HEK293 (cell line): Measurements from ENCODE around the gene MUC13.

Experiments
- CTCF ChIA-PET: fragments of 350-600 bp; formaldehyde crosslinking; extraction: SDS; loops from one replicate; lab custom pipeline; 2021; ENCODE audit warnings: antibody characterized with exemption; lab: Yijun Ruan, JAX
- POLR2A ChIA-PET: fragments of 300-600 bp; formaldehyde crosslinking; extraction: SDS; loops from one replicate; lab custom pipeline; 2020; ENCODE audit warnings: antibody characterized with exemption, inconsistent platforms; lab: Yijun Ruan, JAX
- H3K27ac ChIP-seq: fragments of 200-500 bp; sonication (Bioruptor generic); 2 replicates; pipeline ENCODE4 v1.5.1; 2014; ENCODE audit warnings: low read depth, low read length, control low read depth, inconsistent platforms; ENCODE audit errors: extremely low read depth
- H3K36me3 ChIP-seq, 2 experiments: fragments of 200-500 bp in 1 of 2; sonication (Bioruptor generic) in 1 of 2; 1 replicate in 1 of 2; 2 replicates in 1 of 2; pipeline ENCODE4 v1.5.1; 2014 to 2017; ENCODE audit warnings: inconsistent platforms in 2 of 2, low read length in 2 of 2; ENCODE audit not compliant: control insufficient read depth in 2 of 2, insufficient read depth in 1 of 2
- H3K4me1 ChIP-seq: fragments of 200-500 bp; sonication (Bioruptor generic); 2 replicates; pipeline ENCODE4 v1.5.1; 2014; ENCODE audit warnings: mild to moderate bottlenecking, low read length, inconsistent platforms; ENCODE audit not compliant: control insufficient read depth, insufficient read depth
- H3K4me3 ChIP-seq: 2 replicates; pipeline ENCODE4 v1.5.1; 2011; ENCODE audit warnings: low read depth, mild to moderate bottlenecking, control low read depth, low read length, moderate library complexity
- H3K9me3 ChIP-seq: fragments of 200-500 bp; sonication (Bioruptor generic); 2 replicates; pipeline ENCODE4 v1.5.1; 2014; ENCODE audit warnings: low read depth, low read length, inconsistent platforms; ENCODE audit not compliant: control insufficient read depth, insufficient read depth
- SCRT2 ChIP-seq: fragments of 450-650 bp; formaldehyde crosslinking; IDR thresholded peaks from 2 replicates; pipeline ENCODE4 v1.5.1; 2016; ENCODE audit warnings: missing biosample characterization, missing genetic modification characterization
- ZEB2 ChIP-seq: fragments of 450-650 bp; formaldehyde crosslinking; IDR thresholded peaks from 2 replicates; pipeline ENCODE4 v1.5.1; 2016; ENCODE audit warnings: missing biosample characterization, missing genetic modification characterization
- ZNF24 ChIP-seq: fragments of 450-650 bp; formaldehyde crosslinking; IDR thresholded peaks from 2 replicates; pipeline ENCODE4 v1.5.1; 2016; ENCODE audit warnings: missing biosample characterization, missing genetic modification characterization
- ZNF530 ChIP-seq: fragments of 450-650 bp; formaldehyde crosslinking; IDR thresholded peaks from 2 replicates; pipeline ENCODE4 v1.5.1; 2016; ENCODE audit warnings: low read depth, missing biosample characterization, missing genetic modification characterization
- ZNF658 ChIP-seq: fragments of 450-650 bp; formaldehyde crosslinking; IDR thresholded peaks from 2 replicates; pipeline ENCODE4; 2016; ENCODE audit warnings: missing biosample characterization, missing genetic modification characterization
- ZNF701 ChIP-seq: fragments of 450-650 bp; formaldehyde crosslinking; IDR thresholded peaks from 2 replicates; pipeline ENCODE4 v1.5.1; 2016; ENCODE audit warnings: missing biosample characterization, missing genetic modification characterization
- TF ChIP-seq, protein P1 (sequence below): fragments of 450-650 bp; formaldehyde crosslinking; IDR thresholded peaks from 2 replicates; pipeline ENCODE4 v1.5.1; 2016; ENCODE audit warnings: missing biosample characterization, missing genetic modification characterization
- TF ChIP-seq, protein P2 (sequence below): fragments of 450-650 bp; formaldehyde crosslinking; IDR thresholded peaks from 2 replicates; pipeline ENCODE4 v1.5.1; 2017; ENCODE audit warnings: missing biosample characterization, mild to moderate bottlenecking, missing genetic modification characterization, moderate library complexity
- TF ChIP-seq, protein P3 (sequence below): fragments of 450-650 bp; formaldehyde crosslinking; IDR thresholded peaks from 2 replicates; pipeline ENCODE4 v1.5.0; 2017; ENCODE audit warnings: missing biosample characterization, missing genetic modification characterization, borderline replicate concordance
- TF ChIP-seq, protein P4 (sequence below): fragments of 450-650 bp; formaldehyde crosslinking; IDR thresholded peaks from 2 replicates; pipeline ENCODE4 v1.5.1; 2016; ENCODE audit warnings: missing biosample characterization, missing genetic modification characterization
- TF ChIP-seq, protein P5 (sequence below): fragments of 450-650 bp; formaldehyde crosslinking; IDR thresholded peaks from 2 replicates; pipeline ENCODE4 v1.5.1; 2017; ENCODE audit warnings: missing biosample characterization, missing genetic modification characterization
- TF ChIP-seq, protein P6 (sequence below): fragments of 450-650 bp; IDR thresholded peaks from 2 replicates; pipeline ENCODE4 v1.5.1; 2018; ENCODE audit warnings: missing biosample characterization, mild to moderate bottlenecking, missing genetic modification characterization

Gene MUC13

DNA sequence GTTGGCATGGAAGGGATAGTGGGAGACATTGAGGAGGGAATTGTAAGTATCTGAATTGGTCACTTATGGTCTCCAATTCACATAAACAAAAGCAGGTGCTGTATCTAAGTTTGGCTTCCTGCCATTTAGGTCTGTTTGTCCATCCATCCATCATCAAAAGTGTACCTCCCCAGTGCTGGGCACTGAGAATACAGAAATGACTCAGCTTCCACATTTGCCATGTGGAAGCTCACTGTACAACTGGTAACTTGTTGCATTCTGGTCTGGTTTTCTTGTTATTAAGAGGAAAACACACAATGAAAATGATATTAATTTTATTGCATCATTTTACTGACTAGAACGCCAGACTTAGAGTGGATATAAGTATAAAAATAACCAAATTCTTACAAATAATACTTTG is 30.9 kb upstream of the MUC13 start:
- Histone ChIP-seq H3K4me1 (no peaks in the 10 kb centered on the region), H3K9me3 (no peaks in the 10 kb centered on the region), H3K36me3 (peaks cover 0 to 14% of the 10 kb centered on the region in 2 experiments; a peak in 1 of 3 replicates), H3K27ac (no peak overlapping the region), H3K4me3 (no peak overlapping the region)
- TF ChIP-seq SCRT2 (tag by site-specific recombination) = peak; percentile 65
- TF ChIP-seq, protein P1, sequence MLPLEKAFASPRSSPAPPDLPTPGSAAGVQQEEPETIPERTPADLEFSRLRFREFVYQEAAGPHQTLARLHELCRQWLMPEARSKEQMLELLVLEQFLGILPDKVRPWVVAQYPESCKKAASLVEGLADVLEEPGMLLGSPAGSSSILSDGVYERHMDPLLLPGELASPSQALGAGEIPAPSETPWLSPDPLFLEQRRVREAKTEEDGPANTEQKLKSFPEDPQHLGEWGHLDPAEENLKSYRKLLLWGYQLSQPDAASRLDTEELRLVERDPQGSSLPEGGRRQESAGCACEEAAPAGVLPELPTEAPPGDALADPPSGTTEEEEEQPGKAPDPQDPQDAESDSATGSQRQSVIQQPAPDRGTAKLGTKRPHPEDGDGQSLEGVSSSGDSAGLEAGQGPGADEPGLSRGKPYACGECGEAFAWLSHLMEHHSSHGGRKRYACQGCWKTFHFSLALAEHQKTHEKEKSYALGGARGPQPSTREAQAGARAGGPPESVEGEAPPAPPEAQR (tag by site-specific recombination) = no peak
- no peak for TF ChIP-seq ZEB2 (tag by site-specific recombination)
- CTCF ChIA-PET = no interaction called here
- POLR2A ChIA-PET = no interaction called here

DNA sequence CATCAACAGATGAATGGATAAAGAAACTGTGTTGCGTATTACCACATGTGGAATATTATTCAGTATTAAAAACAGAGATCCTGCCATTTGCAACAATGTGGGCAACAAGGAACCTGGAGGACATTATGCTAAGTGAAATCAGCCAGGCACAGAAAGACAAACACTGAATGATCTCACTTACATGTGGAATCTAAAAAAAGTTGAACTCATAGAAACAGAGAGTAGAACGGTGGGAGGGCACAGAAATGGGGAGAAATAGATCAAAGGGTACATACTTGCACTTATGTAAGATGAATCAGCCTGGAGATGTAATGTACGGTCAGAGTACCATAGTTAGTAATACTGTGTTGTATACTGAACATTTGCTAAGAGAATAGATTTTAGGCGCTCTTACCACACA is 29.8 kb upstream of the MUC13 start:
- CTCF ChIA-PET = no interaction called here
- H3K9me3 ChIP-seq = no peaks in the 10 kb centered on the region

More for the DNA sequence above, 29.8 kb upstream of the MUC13 start:
- Histone ChIP-seq H3K4me3 (no peak overlapping the region), H3K27ac (no peak overlapping the region), H3K36me3 (peaks cover 0 to 4% of the 10 kb centered on the region in 2 experiments; a peak in 1 of 3 replicates), H3K4me1 (no peaks in the 10 kb centered on the region)
- POLR2A ChIA-PET = no interaction called here
- TF ChIP-seq, protein P2, sequence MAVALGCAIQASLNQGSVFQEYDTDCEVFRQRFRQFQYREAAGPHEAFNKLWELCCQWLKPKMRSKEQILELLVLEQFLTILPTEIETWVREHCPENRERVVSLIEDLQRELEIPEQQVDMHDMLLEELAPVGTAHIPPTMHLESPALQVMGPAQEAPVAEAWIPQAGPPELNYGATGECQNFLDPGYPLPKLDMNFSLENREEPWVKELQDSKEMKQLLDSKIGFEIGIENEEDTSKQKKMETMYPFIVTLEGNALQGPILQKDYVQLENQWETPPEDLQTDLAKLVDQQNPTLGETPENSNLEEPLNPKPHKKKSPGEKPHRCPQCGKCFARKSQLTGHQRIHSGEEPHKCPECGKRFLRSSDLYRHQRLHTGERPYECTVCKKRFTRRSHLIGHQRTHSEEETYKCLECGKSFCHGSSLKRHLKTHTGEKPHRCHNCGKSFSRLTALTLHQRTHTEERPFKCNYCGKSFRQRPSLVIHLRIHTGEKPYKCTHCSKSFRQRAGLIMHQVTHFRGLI (tag by site-specific recombination) = no peak
- TF ChIP-seq, protein P3, sequence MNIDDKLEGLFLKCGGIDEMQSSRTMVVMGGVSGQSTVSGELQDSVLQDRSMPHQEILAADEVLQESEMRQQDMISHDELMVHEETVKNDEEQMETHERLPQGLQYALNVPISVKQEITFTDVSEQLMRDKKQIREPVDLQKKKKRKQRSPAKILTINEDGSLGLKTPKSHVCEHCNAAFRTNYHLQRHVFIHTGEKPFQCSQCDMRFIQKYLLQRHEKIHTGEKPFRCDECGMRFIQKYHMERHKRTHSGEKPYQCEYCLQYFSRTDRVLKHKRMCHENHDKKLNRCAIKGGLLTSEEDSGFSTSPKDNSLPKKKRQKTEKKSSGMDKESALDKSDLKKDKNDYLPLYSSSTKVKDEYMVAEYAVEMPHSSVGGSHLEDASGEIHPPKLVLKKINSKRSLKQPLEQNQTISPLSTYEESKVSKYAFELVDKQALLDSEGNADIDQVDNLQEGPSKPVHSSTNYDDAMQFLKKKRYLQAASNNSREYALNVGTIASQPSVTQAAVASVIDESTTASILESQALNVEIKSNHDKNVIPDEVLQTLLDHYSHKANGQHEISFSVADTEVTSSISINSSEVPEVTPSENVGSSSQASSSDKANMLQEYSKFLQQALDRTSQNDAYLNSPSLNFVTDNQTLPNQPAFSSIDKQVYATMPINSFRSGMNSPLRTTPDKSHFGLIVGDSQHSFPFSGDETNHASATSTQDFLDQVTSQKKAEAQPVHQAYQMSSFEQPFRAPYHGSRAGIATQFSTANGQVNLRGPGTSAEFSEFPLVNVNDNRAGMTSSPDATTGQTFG (tag by site-specific recombination) = no peak
- TF ChIP-seq ZNF530 (tag by site-specific recombination) (no peak), ZNF701 (no peak), ZNF24 (tag by site-specific recombination) (no peak), ZNF658 (no peak)
- TF ChIP-seq, protein P4, sequence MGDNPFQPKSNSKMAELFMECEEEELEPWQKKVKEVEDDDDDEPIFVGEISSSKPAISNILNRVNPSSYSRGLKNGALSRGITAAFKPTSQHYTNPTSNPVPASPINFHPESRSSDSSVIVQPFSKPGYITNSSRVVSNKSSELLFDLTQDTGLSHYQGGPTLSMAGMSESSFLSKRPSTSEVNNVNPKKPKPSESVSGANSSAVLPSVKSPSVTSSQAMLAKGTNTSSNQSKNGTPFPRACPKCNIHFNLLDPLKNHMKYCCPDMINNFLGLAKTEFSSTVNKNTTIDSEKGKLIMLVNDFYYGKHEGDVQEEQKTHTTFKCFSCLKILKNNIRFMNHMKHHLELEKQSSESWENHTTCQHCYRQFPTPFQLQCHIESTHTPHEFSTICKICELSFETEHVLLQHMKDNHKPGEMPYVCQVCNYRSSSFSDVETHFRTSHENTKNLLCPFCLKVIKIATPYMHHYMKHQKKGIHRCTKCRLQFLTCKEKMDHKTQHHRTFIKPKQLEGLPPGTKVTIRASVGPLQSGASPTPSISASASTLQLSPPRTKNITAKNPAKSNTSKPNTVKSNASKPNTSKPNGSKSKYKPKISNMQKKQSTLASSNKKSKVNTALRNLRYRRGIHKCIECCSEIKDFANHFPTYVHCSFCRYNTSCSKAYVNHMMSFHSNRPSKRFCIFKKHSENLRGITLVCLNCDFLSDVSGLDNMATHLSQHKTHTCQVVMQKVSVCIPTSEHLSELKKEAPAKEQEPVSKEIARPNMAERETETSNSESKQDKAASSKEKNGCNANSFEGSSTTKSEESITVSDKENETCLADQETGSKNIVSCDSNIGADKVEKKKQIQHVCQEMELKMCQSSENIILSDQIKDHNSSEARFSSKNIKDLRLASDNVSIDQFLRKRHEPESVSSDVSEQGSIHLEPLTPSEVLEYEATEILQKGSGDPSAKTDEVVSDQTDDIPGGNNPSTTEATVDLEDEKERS (tag by site-specific recombination) = no peak
- TF ChIP-seq, protein P5, sequence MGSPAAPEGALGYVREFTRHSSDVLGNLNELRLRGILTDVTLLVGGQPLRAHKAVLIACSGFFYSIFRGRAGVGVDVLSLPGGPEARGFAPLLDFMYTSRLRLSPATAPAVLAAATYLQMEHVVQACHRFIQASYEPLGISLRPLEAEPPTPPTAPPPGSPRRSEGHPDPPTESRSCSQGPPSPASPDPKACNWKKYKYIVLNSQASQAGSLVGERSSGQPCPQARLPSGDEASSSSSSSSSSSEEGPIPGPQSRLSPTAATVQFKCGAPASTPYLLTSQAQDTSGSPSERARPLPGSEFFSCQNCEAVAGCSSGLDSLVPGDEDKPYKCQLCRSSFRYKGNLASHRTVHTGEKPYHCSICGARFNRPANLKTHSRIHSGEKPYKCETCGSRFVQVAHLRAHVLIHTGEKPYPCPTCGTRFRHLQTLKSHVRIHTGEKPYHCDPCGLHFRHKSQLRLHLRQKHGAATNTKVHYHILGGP = no peak
- TF ChIP-seq, protein P6, sequence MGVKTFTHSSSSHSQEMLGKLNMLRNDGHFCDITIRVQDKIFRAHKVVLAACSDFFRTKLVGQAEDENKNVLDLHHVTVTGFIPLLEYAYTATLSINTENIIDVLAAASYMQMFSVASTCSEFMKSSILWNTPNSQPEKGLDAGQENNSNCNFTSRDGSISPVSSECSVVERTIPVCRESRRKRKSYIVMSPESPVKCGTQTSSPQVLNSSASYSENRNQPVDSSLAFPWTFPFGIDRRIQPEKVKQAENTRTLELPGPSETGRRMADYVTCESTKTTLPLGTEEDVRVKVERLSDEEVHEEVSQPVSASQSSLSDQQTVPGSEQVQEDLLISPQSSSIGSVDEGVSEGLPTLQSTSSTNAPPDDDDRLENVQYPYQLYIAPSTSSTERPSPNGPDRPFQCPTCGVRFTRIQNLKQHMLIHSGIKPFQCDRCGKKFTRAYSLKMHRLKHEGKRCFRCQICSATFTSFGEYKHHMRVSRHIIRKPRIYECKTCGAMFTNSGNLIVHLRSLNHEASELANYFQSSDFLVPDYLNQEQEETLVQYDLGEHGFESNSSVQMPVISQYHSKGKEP = no peak
